GOT3 (cell line): ENCODE data around the gene TMEM250.

Experiments
- DNase-seq: peaks from one replicate; lab custom pipeline; 2025; ENCODE audit warnings: mixed read lengths; lab: John Stamatoyannopoulos, UW

TMEM250 gene

DNA sequence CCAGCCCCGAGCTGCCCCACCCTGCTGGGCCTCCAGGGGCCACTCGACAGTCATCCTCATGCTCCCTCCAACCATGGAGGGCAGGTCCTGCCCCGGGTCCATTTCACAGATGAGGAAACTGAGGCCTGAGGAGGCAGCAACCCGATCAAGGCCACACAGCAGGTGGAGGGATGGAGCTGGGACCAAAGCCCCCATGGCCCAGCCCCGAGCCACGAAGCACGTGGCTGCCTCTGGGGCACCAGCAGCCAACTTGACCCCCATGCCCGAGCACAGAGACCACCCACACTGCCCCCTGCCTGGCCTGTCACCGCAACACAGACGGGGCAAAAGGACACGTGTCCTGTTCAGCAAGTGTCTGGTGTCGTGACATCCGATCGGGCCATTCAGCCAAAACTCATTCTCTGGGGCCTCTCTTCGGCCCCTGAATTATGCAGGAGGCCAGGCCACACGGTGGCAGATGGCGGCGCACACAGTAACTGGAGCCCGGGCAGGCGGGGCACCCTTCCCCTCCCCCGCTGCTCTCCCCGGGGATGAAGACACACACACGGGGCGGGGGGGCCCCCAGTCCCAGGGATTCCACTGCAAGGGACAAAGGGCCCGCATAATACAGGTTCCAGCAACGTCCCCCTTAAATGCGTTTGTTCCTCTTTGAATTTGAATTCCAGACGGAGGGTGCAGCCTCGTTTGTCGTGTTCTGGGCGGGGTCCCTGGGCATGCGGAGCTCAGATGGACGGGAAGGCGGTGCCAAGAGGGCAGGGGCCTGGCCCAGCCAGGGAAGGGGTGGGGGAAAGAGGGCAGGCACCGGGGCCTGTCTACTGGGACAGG is 29.4 kb upstream of the TMEM250 start:
- no peak for DNase-seq

DNA sequence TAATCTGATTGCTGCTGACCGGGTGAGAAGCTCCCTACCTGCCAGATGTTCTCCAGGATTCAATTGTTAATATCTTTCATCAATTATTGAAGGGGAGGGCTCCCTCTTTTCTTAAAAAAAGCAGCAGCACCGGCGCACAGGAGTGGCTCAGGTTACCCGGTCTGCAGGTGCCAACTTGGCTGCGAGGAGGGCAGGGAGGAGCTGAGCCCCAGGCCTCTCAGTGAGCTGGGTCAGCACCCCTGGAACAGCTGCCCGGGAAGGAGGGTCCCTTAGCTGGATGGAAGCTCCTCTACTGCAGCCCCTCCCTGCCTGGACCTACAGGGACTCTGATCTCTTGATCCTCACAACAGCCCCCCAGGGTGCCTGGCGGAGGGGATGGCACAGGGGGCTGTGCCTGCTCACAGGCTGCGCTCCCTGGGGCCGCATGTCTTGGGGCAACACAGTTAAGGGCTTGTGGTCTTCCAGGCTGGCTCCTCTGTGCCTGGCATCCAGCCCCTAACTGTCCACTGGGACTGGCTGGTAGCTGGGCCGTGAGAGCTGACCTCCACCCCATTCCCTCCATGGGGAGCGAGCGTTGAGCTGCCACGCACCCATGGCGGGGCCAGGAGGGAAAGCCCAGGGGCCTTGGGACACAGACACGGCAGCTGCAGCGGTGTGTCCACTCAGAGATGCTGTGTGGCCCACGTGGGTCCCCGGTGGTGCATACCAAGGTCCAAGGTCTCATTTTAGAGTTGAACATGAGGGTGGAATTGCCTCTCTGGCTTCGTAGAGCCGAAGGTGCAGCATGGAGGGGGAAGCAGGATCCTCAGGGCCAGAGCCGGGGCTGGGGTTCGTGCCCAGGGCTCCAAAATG is 28.6 kb upstream of the TMEM250 start:
- DNase-seq = no peak

DNA sequence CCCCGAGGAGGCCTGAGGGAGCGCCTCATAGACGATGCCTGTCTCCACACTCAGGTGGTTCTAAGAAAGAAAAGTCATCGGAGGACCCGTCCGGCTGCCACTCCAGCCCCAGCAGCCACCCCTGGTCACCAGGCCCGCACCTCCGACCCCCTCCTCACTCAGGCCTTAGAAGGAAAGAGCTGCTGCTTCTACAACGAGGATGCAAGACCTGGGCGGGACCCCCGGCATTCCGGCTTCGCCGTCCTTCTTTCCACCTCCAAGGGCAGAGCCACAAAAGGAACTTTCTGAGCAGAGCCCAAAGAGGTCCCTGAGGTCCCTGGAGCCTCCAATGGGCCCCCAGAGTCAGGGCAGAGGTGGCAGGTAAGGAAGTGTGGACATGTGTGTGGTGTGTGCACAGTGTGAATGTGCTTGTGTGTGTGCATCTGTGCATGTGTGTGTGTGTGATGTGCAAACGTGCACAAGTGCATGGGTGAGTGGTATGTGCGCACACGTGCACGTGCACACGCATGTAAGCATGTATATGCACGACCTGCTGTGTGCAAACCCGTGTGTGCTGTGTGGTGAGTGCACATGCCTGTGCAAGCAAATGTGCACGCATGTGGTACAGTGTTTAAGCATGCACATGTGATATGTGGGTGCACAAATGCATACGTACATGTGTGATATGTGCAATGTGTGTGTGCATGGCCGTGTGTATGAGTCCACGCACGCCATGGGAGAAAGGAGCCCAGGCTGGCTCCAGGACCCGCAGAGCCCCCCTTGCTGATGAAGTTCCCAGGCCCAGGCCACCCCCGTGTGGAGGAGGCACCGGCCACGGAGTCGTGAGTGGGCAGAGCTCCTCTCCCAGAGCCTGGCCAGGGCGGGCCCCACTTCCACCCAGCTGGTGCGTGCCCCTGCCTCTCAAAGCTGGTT is 27.7 kb upstream of the TMEM250 start:
- DNase-seq = no peak

DNA sequence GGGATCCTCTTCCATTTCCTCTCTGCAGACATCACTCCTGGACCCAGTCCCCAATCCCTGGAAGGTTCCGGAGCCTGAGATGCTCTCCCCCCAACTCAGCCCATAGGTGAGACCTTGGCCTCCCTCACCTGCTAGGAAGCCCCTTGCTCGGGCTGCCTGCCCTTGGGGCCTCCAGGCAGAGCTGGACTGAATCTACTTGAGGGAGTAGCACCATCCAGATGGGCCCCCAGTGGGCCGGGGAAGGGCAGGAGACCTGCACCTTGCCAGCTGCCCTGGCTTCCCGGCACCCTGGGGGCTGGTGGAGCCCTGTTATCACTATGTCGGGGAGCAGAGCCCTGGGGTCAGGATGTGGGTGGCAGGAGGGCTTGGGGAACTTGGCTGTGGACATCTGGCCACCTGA is 26.9 kb upstream of the TMEM250 start:
- DNase-seq = no peak

DNA sequence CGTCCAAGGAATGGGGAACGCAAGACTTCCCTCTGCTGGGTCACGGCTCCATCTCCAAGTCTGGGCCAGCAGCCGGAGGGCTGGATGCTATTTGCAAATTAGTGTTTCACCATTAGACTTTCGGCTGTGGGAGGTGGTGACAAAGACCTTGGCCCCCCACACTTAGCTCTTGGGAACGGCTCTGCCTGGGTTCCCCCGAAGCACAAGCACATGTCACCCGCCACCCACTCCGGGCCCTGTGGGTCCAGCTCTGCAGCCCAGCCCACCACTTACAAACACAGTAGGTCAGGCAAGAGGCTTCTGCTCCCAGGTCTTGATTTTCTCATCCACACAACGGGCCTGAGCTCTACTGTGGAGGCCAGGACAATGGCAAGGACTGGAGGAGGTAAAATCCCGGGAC is 25.8 kb upstream of the TMEM250 start:
- no peak for DNase-seq

DNA sequence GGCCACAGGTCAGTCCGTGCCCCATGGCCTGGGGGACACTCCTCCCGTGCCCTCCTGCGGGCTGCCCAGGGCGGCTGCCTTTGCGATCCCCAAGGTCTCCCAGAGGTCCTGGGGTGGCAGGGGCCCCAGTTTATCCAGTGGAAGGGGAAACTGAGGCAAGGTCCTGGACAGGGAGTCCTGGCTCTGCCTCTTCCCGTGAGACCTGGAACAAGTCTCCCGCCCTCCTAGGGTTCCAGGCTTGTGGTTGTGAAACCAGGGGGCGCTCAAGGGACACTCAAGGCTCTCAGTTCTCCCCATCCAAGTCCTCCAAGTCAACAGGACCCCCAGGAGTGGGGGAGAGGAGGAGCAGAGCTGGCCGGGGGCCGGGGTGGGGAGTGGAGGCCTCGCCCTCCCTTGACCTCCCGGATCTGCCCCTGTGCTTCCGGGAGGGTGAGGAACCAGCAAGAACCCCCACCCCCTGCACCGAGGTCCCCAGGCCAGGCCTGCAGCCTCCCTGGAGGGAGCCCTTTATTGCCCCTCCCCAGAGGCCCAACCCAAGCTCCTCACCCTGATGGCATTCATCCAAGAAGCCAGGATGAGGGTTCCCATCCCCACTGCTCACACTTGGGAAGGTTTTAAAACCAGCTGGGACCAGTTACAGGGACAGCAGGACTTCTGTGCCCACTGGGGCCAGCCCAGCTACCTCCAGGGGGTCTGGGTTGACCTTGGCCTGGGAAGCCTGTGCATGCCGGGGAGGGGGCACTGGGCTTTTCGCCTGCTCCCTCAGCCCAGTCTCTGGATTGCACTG is 24.7 kb upstream of the TMEM250 start:
- DNase-seq = no peak

DNA sequence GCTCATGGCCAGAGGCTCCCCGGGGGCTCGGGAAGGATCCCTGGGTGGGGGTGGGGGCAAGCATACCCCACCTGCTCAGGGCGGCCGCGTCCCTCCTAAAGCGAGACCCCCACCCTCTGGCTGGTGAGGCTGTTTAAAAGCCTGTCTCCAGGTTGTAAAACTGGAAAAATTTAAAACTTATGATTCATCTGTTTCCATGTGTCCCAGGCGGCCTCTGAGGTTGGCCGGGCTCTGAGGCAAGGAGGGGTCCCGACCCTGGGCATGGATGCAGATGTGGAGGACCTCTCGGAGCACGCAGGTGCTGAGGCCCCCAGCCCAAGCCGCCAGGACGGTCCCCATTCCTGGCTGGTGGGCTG is 24.2 kb upstream of the TMEM250 start:
- no peak for DNase-seq

DNA sequence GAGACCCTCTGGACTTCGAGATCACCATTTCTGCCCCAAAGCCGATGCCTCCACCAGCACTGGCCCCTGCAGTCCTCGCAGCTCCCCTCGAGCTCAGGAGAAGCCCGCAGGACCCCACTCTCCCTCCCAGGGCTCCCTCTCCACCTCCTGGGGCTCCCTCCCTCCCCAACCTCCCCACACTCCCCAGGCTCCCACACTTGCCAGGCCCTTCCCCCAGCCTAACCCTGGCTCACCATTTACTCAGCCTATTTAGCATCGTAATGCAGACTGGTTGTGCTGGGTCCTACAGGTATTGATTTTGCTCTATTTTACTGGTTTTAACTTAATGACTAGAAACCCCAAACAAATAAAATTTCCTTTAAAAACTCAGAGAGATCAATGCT is 23.7 kb upstream of the TMEM250 start:
- no peak for DNase-seq

DNA sequence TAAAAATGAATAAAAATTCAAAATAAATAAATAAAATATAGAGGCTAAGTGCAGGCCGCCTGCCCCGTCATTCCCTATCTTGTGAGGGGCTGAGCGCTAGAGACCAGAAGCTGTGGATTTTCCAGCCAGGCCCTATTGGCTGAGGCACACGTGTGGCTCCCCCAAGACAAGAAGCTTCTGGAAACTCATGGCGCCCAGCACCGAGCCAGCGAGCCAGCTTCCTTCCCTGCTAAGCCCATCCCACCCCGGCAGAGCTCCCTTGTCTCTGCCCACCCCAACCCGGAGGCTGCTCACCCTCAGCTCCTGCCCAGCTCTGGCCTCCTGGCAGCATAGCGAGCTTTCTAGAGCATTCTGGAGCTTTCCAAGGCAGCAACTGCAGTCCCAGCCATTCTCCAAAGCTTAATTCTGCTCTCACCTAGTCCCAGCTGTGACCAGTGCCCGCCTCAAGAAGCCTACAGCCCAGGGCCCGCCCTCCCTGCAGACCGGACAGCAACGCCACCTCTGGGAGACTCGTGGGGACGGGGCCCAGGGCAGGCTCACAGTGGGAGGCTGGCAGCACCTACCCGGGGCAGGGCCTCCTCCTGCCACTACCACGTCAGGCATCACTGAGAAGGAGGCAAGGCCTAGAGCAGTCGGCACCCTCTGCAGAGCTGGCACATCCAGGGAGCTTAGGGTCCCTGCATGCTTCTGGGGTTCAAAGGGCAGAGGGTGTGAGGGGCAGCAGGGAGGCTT is 23.2 kb upstream of the TMEM250 start:
- no peak for DNase-seq

DNA sequence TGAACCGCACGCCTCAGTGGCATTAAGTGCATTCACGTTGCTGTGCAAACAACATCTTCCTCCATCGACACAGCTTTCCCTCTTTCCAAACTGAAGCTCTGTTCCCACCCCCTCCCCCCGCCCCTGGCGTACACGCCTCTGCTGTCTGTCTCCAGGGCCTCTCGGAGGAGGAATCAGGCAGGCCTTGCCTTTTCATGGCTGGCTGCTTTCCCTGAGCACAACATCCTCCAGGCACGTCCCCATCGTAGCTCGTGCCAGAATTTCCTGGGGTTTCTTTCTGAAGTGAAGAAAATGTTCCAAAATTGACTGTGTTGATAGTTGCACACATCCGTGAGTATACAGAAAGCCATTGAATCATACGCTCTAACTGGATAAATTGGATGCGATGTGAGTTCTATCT is 22.3 kb upstream of the TMEM250 start:
- no peak for DNase-seq

DNA sequence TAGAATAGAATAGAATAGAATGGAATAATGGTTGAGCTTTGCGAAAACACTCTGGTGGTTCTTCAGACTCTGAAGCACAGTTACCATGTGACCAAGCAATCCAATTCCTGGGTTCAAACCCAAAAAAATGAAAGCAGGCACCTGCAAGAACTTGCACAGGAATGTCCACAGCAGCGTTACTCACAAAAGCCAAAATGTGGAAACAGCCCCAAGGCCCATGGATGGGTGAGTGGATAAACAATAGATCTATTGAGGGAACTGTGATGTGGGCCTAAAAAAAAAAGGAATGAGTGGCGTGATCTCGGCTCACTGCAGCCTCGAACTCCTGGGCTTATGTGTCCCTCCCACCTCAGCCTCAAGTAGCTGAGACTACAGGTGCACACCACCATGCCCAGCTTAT is 21.4 kb upstream of the TMEM250 start:
- no peak for DNase-seq

DNA sequence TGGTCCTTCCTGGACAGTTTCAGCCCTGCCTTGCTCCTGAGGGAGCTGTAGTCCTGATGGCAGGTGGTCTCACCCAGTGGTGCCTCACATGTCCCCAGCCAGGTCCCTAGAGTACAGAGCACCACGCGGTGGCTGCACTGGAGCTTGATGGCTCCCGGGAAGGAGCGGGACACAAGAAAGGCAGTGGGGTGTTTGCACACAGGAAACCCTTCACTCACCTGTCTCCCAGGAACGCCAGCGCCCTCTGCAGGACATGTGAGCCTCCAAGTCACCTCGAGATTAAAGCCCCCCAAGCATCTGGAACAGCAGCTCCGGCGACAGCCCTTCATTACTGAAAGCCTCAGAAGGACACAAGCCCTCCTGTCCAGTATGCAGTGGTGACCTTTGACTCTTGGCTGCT is 19.9 kb upstream of the TMEM250 start:
- DNase-seq = no peak

DNA sequence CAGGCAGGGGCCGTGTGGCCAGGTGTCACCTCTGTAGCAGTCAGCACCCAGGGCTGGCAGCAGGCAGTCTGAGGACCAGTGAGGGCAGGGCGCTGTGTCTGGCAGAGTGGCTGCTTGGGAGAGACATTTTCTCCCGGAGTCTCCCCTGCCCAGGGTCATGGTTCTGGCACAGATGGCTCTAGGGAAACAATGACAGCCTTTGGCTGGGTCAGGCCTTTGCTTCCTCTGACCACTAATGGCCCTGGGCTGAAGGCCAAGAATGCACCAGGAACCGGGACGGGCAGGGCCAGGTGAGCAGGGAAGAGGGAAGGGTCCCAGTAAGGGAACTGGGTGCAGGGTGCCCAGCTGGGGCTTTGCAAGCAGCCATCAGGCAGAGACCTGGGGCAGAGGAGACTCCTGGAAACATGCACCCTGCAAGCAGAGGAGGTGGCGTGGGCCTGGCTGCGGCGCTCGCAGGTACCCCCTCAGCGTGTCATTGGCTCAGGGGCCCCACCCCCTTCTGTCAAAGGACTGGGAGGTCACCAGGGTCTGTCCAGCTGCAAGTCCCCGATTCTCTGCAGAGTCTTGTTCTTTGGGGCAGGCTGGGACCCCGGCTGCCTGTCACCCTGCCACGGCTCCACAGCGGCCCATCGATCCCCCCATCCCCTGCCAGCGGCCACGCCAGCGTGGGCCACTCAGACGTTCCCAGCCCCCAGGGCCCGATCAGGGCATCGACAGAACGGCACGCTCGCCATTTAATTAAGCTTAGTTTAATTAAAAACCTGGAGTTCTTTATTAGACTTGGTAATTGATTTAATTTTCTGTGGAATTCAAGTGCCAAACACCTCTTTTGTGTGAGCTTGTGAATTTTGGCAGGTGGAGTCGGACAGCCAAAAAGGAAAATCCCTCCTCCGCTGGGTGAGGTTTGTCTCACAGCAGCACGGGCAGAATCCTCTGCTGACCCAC is 18.9 kb upstream of the TMEM250 start:
- no peak for DNase-seq

DNA sequence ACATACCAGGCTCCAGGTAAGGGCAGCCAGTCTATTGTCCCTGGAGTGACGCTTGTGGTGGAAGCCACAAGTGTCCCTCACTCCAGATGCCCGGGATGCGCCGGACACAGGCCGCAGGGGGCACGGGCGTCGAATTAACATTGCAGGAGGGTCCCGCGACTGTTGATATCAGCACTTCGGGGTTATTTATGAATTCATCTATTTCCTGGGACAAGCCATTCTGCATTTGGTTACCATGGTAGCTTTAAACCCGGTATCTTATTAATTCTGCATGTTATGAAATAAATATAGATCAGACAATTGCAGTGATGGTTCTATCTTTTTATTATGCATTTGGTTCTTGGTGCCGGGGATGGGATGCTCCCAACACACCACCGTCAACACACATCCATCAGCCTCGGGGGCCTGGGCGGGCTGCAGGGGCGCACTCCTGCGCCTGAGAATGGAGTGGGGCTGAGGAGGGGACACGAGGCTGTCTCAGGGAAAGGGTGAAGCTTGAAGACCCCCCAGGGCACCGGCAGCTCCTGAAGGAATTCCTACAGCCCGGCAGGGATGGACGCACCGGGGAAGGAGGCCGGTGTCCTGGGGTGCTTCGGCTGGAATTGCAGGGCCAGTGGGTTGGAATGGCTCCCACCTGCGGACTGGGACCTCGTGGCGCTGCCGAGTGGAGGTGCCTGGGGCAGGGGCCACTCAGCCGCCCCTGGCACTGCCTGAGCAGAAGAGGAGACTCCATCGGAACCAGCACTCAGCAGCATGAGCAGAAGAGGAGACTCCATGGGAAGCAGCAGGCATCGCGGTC is 17.7 kb upstream of the TMEM250 start:
- DNase-seq = no peak

DNA sequence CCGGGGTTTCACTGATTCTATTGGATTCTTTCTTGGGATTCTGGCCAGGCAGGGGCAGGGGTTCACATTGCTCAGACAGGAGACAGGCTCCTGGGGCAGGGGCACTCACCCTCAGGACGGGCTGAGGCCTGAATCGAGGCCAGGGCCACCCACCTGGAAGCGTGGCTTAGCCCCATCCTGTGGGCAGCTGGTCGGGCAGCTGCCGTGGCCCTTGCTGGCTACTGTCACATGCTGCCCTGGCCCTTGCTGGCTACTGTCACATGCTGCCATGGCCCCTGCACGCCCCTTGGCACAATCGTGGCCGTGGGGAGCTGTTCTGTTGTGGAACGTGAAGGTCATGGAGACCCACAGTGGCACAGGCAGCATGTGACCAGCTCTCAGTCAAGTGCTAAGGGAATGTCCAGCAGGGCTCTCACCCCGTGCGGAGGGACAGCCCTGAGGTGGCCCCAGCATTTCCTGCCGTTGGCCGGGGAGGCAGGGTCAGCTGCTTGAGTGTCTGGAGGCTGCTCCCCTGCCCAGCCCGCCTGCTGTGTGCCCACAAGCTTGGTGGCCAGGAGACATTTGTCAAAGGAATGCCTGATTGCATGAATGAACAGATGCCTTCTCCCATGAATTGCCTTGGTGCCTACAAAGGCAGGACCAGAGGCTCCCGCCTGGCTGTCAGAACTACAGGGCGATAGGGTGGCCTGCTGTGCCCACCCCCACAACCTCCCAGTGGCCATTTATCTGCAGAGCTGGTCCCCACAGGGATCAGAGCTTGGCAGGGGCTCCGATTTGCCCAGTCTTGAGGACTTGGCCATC is 16.9 kb upstream of the TMEM250 start:
- DNase-seq = no peak

DNA sequence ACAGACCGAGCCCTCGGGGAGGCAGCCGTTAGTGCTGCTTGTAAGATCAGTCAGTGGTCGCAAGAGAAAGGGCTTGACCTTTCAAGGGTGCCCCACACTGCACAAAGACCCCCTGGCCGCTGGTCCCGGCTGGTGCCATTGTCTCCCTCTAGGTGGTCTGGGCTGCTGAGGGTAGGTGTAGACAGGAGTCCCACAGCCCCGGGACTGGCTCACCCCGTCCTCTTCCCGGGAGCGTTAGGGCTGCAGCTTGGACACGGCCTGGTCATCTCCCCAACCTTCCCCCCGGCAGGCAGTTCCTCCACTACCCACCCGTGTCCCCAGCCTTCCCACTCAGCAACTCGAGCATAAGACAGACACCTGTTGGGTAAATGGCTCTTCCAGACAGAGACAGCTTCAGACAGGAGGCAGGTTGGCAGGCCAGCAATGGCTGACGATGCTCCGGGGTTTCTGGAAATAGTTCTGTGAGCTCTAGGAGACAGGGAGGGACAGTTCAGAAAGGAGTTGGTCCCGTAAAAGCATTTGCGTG is 15.3 kb upstream of the TMEM250 start:
- DNase-seq = no peak

DNA sequence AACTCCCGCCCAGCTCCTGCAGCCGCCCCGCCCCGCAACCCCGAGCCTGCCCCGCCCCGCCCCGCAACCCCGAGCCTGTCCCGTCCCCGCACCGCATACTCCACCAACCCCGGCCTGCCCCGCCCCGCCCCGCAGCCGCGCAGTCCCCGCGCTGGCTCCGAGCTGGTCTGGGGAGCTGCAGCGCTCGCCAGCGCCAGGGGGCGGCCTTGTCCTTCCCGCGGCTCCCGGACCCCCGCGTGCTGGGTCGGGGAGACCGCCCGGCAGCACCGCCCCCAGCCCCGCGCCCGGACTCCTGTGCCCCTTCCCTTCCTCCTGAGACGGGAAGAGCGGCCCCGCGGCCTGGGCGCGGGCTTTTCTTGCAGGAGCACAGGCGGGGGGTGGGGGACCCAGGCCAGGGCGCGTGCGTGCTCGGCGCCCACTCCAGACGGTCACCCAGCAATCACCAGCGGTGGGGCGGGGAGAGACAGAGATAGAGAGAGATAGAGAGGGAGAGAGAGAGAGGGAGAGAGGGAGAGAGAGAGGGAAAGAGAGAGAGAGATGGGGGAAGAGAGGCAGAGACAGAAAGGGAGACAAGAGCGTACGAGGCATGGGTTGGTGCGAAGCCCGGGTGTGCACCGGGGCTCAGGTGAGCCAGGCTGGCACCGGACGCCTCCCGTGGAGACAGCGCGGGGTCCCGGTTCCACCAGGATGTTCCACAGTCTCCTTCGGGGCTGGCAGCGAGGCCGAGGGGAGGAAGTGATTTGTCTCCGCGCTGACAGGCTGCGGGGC is 14.7 kb upstream of the TMEM250 start:
- no peak for DNase-seq
